ENCODE data around the gene KDM4B. TPM values are rescaled to one million over a fixed set of nuclear protein-coding genes. Genes with fewer than 3 reads are reported as not detected.

KDM4B gene
- total and polyA plus RNA-seq, 9 of the 15 experiments (the other 6 are each of a cell fraction or from before 2014, with no cell fraction given): 0.21 to 29.9 (median 7.3) TPM

DNA sequence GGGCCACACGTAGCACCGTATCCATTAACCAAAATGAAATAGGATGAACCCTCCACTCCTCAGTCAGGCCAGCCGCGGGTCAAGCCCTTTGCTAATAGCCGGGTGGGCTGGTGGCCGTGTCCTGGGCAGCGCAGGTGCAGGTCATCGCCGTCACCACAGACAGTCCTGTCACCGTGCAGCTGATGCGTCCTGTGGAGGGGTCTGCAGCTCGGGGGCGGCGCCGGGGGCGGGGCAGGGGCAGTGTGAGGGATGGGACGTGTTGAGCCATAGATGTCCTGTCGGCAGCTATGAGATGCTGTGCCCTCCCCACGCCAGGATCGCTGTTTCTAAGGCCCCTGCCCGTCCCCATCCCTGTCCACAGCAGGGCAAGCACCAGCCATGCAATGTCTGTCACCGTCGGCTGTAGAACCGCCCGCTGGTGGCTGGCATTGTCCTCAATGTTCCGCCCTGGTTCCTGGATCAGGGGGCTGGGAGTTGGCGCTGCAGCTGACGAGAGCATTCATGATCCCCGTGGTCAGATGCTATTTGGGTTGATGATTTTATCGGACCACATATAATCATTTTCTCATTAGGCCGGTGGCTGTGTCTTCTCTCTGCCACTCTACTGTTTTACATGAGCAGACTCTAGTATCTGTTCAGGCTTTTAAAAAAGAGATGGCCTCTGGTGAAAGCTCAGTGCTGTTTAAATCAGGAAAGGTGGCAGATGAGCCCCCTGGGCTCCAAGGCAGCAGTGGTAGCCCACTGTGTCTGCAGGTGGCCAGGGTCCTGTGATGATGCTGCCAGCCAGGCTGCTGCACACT lies 126.1 kb downstream of the KDM4B start:
- Histone ChIP-seq H3K36me3 (ENCODE audit: control insufficient read depth, insufficient read depth, low read length) (peaks cover 9% of the 10 kb centered on the region; the same call in 2 of the 3 replicates), H4K20me1 (replicated peaks; ENCODE audit: control insufficient read depth, insufficient read depth, low read length) (no peaks in the 10 kb centered on the region), H3K4me1 (replicated peaks in 1 of 2; ENCODE audit: control insufficient read depth in 2 of 2, insufficient read depth in 2 of 2, low read length in 2 of 2) (peaks cover 35 to 56% of the 10 kb centered on the region in 2 experiments), H3K9ac (ENCODE audit: insufficient read depth in 1 of 2, low read depth in 2 of 2, low read length in 2 of 2) (peak overlapping the region in 1 of 2 experiments; percentile 20; a peak in 1 of 4 replicates), H3K4me3 (no peak overlapping the region), H3K79me2 (ENCODE audit: control insufficient read depth, insufficient read depth, low read length) (peaks cover 24% of the 10 kb centered on the region; the same call in 2 of the 3 replicates), H3K9me3 (replicated peaks; ENCODE audit: control insufficient read depth, insufficient read depth, low read depth, low read length) (peaks cover 13% of the 10 kb centered on the region), H3K9me1 (ENCODE audit: control insufficient read depth, insufficient read depth, low read length) (peaks cover 7% of the 10 kb centered on the region), H3K27ac (ENCODE audit: extremely low read depth, low read depth, low read length) (no peak overlapping the region), H3K4me2 (ENCODE audit: insufficient read depth, low read length) (no peak overlapping the region), H2AFZ (ENCODE audit: low read depth, low read length) (no peak overlapping the region), H3K27me3 (ENCODE audit: control insufficient read depth in 2 of 2, insufficient read depth in 2 of 2, low read length in 2 of 2) (no peaks in the 10 kb centered on the region)
- DNase-seq (ENCODE audit: extremely low read depth in 1 of 4, low spot score in 3 of 4) (no peak), ATAC-seq (no peak), FAIRE-seq (no peak)
- intact Hi-C loops (cut with micrococcal nuclease) (no loop called here), in situ Hi-C loops (cut with MboI) (no loop called here)
- BruUV-seq (replicated peaks): no TSS peak
- CTCF ChIA-PET (ENCODE audit: low intra/inter-chr PET ratio): no interaction called here
- TF ChIP-seq TGIF2 (CRISPR knock-in tag; IDR thresholded peaks at IDR 0.05): no peak
- TF ChIP-seq THAP7 (CRISPR knock-in tag; IDR thresholded peaks at IDR 0.05): no peak
- TF ChIP-seq MTA1 (IDR thresholded peaks at IDR 0.05; ENCODE audit: borderline replicate concordance): no peak
- TF ChIP-seq, protein P1, sequence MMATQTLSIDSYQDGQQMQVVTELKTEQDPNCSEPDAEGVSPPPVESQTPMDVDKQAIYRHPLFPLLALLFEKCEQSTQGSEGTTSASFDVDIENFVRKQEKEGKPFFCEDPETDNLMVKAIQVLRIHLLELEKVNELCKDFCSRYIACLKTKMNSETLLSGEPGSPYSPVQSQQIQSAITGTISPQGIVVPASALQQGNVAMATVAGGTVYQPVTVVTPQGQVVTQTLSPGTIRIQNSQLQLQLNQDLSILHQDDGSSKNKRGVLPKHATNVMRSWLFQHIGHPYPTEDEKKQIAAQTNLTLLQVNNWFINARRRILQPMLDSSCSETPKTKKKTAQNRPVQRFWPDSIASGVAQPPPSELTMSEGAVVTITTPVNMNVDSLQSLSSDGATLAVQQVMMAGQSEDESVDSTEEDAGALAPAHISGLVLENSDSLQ (IDR thresholded peaks at IDR 0.05): no peak
- no peak for TF ChIP-seq EHMT2 (IDR thresholded peaks at IDR 0.05)
- 93% methylated on average over 24 of the region's 31 CpGs for WGBS (ENCODE audit: insufficient coverage, low coverage, missing lambda C conversion rate)
- POLR2A ChIA-PET: interaction anchor here (0.6 to 0.7 kb wide), 3 partner anchors 9 to 378 kb away, joined by 3 to 4 read pairs (median 3); no protein-coding TSS in a partner anchor
